GM12878 (cell line): ENCODE measurements around the gene RCN1. TPM values are rescaled to one million over a fixed set of nuclear protein-coding genes. Genes with fewer than 3 reads are reported as not detected.

Experiments
- ATAC-seq: fragments of 200-7000 bp; cut with Tn5 transposase; 3 replicates; pipeline ENCODE4 v1.9.1; 2020; ENCODE audit warnings: mild to moderate bottlenecking, moderate library complexity
- BruUV-seq: library from RNA; stranded (reverse); fragments of 400-500 nt; replicated peaks from 2 replicates; lab custom pipeline; 2021; lab: Mats Ljungman, UMichigan
- CTCF ChIA-PET: fragments of 300-600 bp; sonication (Branson Sonifier 250); formaldehyde crosslinking; extraction: SDS; loops from one replicate; lab custom pipeline; 2021; ENCODE audit warnings: inconsistent platforms; lab: Yijun Ruan, JAX
- POLR2A ChIA-PET: fragments of 350-600 bp; formaldehyde crosslinking; extraction: SDS; loops from one replicate; lab custom pipeline; 2021; ENCODE audit warnings: inconsistent platforms; lab: Charles Lee
- RAD21 ChIA-PET: fragments of 300-600 bp; sonication (Branson Sonifier 250); formaldehyde crosslinking; loops from one replicate; lab custom pipeline; 2023; ENCODE audit warnings: antibody characterized with exemption; ENCODE audit not compliant: unreplicated experiment; lab: Charles Lee
- SMC1A ChIA-PET: fragments of 300-600 bp; sonication (Branson Sonifier 250); formaldehyde crosslinking; loops from one replicate; lab custom pipeline; 2023; ENCODE audit not compliant: unreplicated experiment, uncharacterized antibody; lab: Charles Lee
- DNase-seq: peaks from one replicate; pipeline ENCODE4 v3.0.0-alpha.2; 2011; ENCODE audit warnings: low read depth, low spot score
- FAIRE-seq: peaks from 3 replicates; lab custom pipeline; 2011; peaks lifted over from hg19 to GRCh38; lab: Jason Lieb, UNC
- H2AFZ ChIP-seq: 2 replicates; pipeline ENCODE4 v1.6.0; 2011; ENCODE audit warnings: low read depth, low read length, control low read depth; ENCODE audit not compliant: control insufficient read depth
- H3K27ac ChIP-seq: 2 replicates; pipeline ENCODE4 v1.5.1; 2011; ENCODE audit warnings: control low read depth; ENCODE audit not compliant: control insufficient read depth, insufficient read depth
- H3K27me3 ChIP-seq, 2 experiments: replicated peaks in 1 of 2; 2 replicates each; pipeline versions ENCODE4 v1.6.0 to v1.6.1; 2011; ENCODE audit warnings: low read length in 1 of 2; ENCODE audit not compliant: control insufficient read depth in 2 of 2, insufficient read depth in 2 of 2
- H3K36me3 ChIP-seq, 2 experiments: 2 replicates each; pipeline ENCODE4 v1.5.1; 2011; ENCODE audit warnings: low read length in 1 of 2; ENCODE audit not compliant: control insufficient read depth in 2 of 2, insufficient read depth in 2 of 2
- H3K4me1 ChIP-seq: 2 replicates; pipeline ENCODE4 v1.6.1; 2011; ENCODE audit warnings: mild to moderate bottlenecking, low read length, moderate library complexity, mixed read lengths; ENCODE audit not compliant: control insufficient read depth, insufficient read depth
- H3K4me2 ChIP-seq: 2 replicates; pipeline ENCODE4 v1.6.0; 2011; ENCODE audit warnings: control low read depth; ENCODE audit not compliant: control insufficient read depth, insufficient read depth
- H3K4me3 ChIP-seq: fragments of 200-600 bp; sonication (generic); 2 replicates; pipeline ENCODE4 v1.5.1; 2016
- H3K79me2 ChIP-seq: 2 replicates; pipeline ENCODE4 v1.6.0; 2011; ENCODE audit warnings: low read length; ENCODE audit not compliant: control insufficient read depth, insufficient read depth
- H3K9ac ChIP-seq: 2 replicates; pipeline ENCODE4 v1.8.0; 2011; ENCODE audit warnings: low read length, control low read depth, mixed read lengths; ENCODE audit not compliant: control insufficient read depth, insufficient read depth
- H3K9me3 ChIP-seq: replicated peaks from 3 replicates; pipeline ENCODE4 v1.5.1; 2011; ENCODE audit warnings: mild to moderate bottlenecking, low read length; ENCODE audit not compliant: control insufficient read depth, insufficient read depth
- H4K20me1 ChIP-seq: 2 replicates; pipeline ENCODE4 v1.6.0; 2011; ENCODE audit not compliant: control insufficient read depth, insufficient read depth
- NR2C2 ChIP-seq: IDR thresholded peaks from 2 replicates; pipeline ENCODE4 v1.6.1; 2011; ENCODE audit warnings: borderline replicate concordance, low read depth; ENCODE audit not compliant: control insufficient read depth, insufficient read length
- POLR2AphosphoS5 ChIP-seq: IDR thresholded peaks from 2 replicates; pipeline ENCODE4 v1.6.1; 2011; ENCODE audit warnings: mild to moderate bottlenecking, low read length, inconsistent platforms
- SRF ChIP-seq, 2 experiments: IDR thresholded peaks; 2 replicates each; pipeline ENCODE4 v1.6.1; 2011; ENCODE audit warnings: low read depth in 2 of 2, low read length in 2 of 2, mild to moderate bottlenecking in 1 of 2, moderate library complexity in 1 of 2
- STAT1 ChIP-seq: fragments of 450-650 bp; conservative IDR thresholded peaks from 2 replicates; pipeline ENCODE4 v1.6.1; 2014; ENCODE audit warnings: antibody characterized with exemption, mild to moderate bottlenecking
- TCF12 ChIP-seq: IDR thresholded peaks from 2 replicates; pipeline ENCODE4 v1.6.1; 2011; ENCODE audit warnings: low read depth, mild to moderate bottlenecking, low read length
- ZBED1 ChIP-seq: IDR thresholded peaks from 2 replicates; pipeline ENCODE4 v1.6.1; 2016; ENCODE audit warnings: borderline replicate concordance
- WGBS: methylation state at CpG from one replicate; pipeline ENCODE4 v1.1.6; 2016; ENCODE audit warnings: low lambda C conversion rate; ENCODE audit not compliant: insufficient replicate concordance, insufficient coverage; ENCODE audit errors: missing lambda C conversion rate; 5-methylcytosine and 5-hydroxymethylcytosine counted together
- in situ Hi-C: fragments of 300-500 bp; cut with MboI; formaldehyde crosslinking; loops from 9 replicates; pipeline ENCODE4 v1.14.3; 2018; ENCODE audit warnings: mixed read lengths
- intact Hi-C: fragments of 100-400 bp; cut with micrococcal nuclease; formaldehyde crosslinking; loops from one replicate; pipeline ENCODE4 v1.14.2; 2022; ENCODE audit not compliant: unreplicated experiment
- polyA plus RNA-seq, 11 experiments: library from polyadenylated mRNA; depleted of rRNA in 4 of 11; unstranded in 6 of 11; stranded (reverse) in 5 of 11; fragments of >200 nt; fragmentation: Nextera tagmentation in 4 of 11; fragmentation: Illumina TruSeq in 1 of 11; extraction: Ambion mirVana in 4 of 11; extraction: Trizol in 1 of 11; gene quantifications; 1 replicate in 1 of 11; 2 replicates in 10 of 11; pipeline versions ENCODE4 v1.2.1 to v1.2.3, GENCODE V29; 2011 to 2016; ENCODE audit warnings: inconsistent platforms in 2 of 11, missing spikeins in 2 of 11, low read depth in 1 of 11
- total RNA-seq, 4 experiments: library from RNA; depleted of rRNA in 3 of 4; stranded (reverse); fragments of >200 nt in 3 of 4; fragmentation: Illumina TruSeq in 1 of 4; extraction: Trizol in 1 of 4; gene quantifications; 2 replicates each; pipeline versions ENCODE4 v1.2.1 to v1.2.3, GENCODE V29; 2013 to 2021
- TF ChIP-seq, protein P1 (sequence below), 3 experiments: IDR thresholded peaks in 2 of 3; conservative IDR thresholded peaks in 1 of 3; 2 replicates each; pipeline ENCODE4 v1.5.1; 2011; ENCODE audit warnings: low read depth in 3 of 3, low read length in 3 of 3, mild to moderate bottlenecking in 3 of 3, control low read depth in 2 of 3, moderate library complexity in 2 of 3, inconsistent platforms in 1 of 3, mixed read lengths in 1 of 3; ENCODE audit not compliant: control insufficient read depth in 2 of 3, insufficient read depth in 1 of 3; ENCODE audit errors: extremely low read depth in 1 of 3
- TF ChIP-seq, protein P2 (sequence below): fragments of 450-650 bp; IDR thresholded peaks from 2 replicates; pipeline ENCODE4 v1.6.1; 2017; ENCODE audit warnings: mild to moderate bottlenecking, moderate library complexity

RCN1 gene
- total and polyA plus RNA-seq, 10 of the 15 experiments (the other 5 are each of a cell fraction or from before 2014, with no cell fraction given), result 17.6 to 76.7 (median 56.4) TPM

DNA sequence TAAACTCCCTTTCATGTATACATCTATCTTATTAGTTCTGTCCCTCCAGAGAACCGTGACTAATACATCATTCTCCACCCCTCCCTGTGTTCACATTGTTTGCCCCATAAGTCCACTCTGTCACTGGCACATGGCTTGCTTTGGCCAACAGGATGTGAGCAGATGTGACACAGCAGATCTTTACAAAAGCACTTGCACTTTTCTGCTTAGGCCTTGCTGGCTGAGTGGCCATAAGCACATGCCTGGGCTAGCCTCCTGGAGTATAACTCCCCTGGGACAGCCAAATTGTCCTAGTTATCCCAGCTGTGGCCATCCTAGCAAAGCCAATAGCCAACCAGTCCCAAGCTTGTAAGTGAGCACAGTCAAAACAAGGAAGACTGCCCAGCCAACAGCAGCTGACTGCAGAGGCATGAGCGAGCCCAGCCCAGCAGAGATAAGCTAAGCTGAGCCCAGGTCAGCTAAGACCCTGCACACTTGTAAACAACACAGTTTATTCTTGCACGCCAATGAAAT lies 9.7 kb upstream of the RCN1 start:
- Histone ChIP-seq H3K4me1 (0 out of 2 replicates have a peak, but pooled peaks cover 2% of the 10 kb centered on the region), H3K4me3 (no peak overlapping the region), H2AFZ (peak overlapping the region; percentile 50), H3K9ac (no peak overlapping the region), H3K9me3 (peaks cover 7% of the 10 kb centered on the region), H3K79me2 (no peaks in the 10 kb centered on the region), H4K20me1 (no peaks in the 10 kb centered on the region), H3K4me2 (no peak overlapping the region), H3K27ac (no peak overlapping the region), H3K36me3 (no peaks in the 10 kb centered on the region), H3K27me3 (no peaks in the 10 kb centered on the region)
- 45% methylated on average over 3 of the region's 3 CpGs for WGBS
- SMC1A ChIA-PET, result interaction anchor here (1.1 to 1.5 kb wide), 2 partner anchors 12 to 28 kb away, joined by 4 to 5 read pairs; no protein-coding TSS in a partner anchor
- intact Hi-C loops, result no loop called here
- ATAC-seq, result peak; percentile 72
- CTCF ChIA-PET, result interaction anchor here (1.3 to 1.6 kb wide), 2 partner anchors 9 to 95 kb away, joined by 3 to 4 read pairs; no protein-coding TSS in a partner anchor
- BruUV-seq, result no TSS peak
- no peak for DNase-seq
- TF ChIP-seq STAT1 (no peak), ZBED1 (no peak), TCF12 (no peak), SRF (IDR thresholded peaks at IDR 0.05; ENCODE audit: low read depth in 2 of 2, low read length in 2 of 2) (no peak), NR2C2 (no peak), POLR2AphosphoS5 (no peak)
- TF ChIP-seq, protein P1, sequence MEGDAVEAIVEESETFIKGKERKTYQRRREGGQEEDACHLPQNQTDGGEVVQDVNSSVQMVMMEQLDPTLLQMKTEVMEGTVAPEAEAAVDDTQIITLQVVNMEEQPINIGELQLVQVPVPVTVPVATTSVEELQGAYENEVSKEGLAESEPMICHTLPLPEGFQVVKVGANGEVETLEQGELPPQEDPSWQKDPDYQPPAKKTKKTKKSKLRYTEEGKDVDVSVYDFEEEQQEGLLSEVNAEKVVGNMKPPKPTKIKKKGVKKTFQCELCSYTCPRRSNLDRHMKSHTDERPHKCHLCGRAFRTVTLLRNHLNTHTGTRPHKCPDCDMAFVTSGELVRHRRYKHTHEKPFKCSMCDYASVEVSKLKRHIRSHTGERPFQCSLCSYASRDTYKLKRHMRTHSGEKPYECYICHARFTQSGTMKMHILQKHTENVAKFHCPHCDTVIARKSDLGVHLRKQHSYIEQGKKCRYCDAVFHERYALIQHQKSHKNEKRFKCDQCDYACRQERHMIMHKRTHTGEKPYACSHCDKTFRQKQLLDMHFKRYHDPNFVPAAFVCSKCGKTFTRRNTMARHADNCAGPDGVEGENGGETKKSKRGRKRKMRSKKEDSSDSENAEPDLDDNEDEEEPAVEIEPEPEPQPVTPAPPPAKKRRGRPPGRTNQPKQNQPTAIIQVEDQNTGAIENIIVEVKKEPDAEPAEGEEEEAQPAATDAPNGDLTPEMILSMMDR (IDR thresholded peaks at IDR 0.05 in 2 of 3, conservative IDR thresholded peaks at IDR 0.05 in 1 of 3; ENCODE audit: control insufficient read depth in 2 of 3, extremely low read depth in 1 of 3, insufficient read depth in 1 of 3, low read depth in 3 of 3, low read length in 3 of 3), result no peak
- TF ChIP-seq, protein P2, sequence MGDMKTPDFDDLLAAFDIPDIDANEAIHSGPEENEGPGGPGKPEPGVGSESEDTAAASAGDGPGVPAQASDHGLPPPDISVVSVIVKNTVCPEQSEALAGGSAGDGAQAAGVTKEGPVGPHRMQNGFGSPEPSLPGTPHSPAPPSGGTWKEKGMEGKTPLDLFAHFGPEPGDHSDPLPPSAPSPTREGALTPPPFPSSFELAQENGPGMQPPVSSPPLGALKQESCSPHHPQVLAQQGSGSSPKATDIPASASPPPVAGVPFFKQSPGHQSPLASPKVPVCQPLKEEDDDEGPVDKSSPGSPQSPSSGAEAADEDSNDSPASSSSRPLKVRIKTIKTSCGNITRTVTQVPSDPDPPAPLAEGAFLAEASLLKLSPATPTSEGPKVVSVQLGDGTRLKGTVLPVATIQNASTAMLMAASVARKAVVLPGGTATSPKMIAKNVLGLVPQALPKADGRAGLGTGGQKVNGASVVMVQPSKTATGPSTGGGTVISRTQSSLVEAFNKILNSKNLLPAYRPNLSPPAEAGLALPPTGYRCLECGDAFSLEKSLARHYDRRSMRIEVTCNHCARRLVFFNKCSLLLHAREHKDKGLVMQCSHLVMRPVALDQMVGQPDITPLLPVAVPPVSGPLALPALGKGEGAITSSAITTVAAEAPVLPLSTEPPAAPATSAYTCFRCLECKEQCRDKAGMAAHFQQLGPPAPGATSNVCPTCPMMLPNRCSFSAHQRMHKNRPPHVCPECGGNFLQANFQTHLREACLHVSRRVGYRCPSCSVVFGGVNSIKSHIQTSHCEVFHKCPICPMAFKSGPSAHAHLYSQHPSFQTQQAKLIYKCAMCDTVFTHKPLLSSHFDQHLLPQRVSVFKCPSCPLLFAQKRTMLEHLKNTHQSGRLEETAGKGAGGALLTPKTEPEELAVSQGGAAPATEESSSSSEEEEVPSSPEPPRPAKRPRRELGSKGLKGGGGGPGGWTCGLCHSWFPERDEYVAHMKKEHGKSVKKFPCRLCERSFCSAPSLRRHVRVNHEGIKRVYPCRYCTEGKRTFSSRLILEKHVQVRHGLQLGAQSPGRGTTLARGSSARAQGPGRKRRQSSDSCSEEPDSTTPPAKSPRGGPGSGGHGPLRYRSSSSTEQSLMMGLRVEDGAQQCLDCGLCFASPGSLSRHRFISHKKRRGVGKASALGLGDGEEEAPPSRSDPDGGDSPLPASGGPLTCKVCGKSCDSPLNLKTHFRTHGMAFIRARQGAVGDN, result no peak
- no peak for FAIRE-seq
- POLR2A ChIA-PET, result interaction anchor here (0.6 kb wide), 1 partner anchor 27 kb away, joined by 3 read pairs; no protein-coding TSS in a partner anchor
- RAD21 ChIA-PET, result no interaction called here
- in situ Hi-C loops, result loop anchor here (25.0 kb wide), 1 partner anchor 1744 kb away; no protein-coding TSS in a partner anchor
